HCT116 (cell line): ENCODE data around the gene TMEM86A. TPM values are rescaled to one million over a fixed set of nuclear protein-coding genes. Genes with fewer than 3 reads are reported as not detected.
A peak's percentile ranks its signal among the peaks of the same experiment; 100 is the strongest.

Experiments used
- ATAC-seq: fragments of 200-7000 bp; cut with Tn5 transposase; 2 replicates; pipeline ENCODE4 v1.9.1; 2020; ENCODE audit warnings: mild to moderate bottlenecking, moderate library complexity
- BruUV-seq: library from RNA; stranded (reverse); fragments of 400-500 nt; replicated peaks from 2 replicates; lab custom pipeline; 2021; lab: Mats Ljungman, UMichigan
- CTCF ChIA-PET: fragments of 300-600 bp; sonication (Branson Sonifier 250); formaldehyde crosslinking; loops from one replicate; lab custom pipeline; 2021; ENCODE audit warnings: antibody characterized with exemption; lab: Charles Lee
- POLR2A ChIA-PET: fragments of 300-600, 350-600 bp; sonication (Branson Sonifier 250); formaldehyde crosslinking; loops from one replicate; lab custom pipeline; 2021; ENCODE audit warnings: antibody characterized with exemption; lab: Charles Lee
- RAD21 ChIA-PET, 2 experiments: fragments of 300-600 bp; sonication (Branson Sonifier 250); formaldehyde crosslinking; loops; one replicate each; lab custom pipeline; 2023; ENCODE audit warnings: low total read pairs in 2 of 2; ENCODE audit not compliant: uncharacterized antibody in 2 of 2, unreplicated experiment in 2 of 2, low non-redundant PET in 1 of 2; lab: Charles Lee
- DNase-seq: peaks from one replicate; pipeline ENCODE4 v3.0.0-alpha.2; 2010; ENCODE audit warnings: low read depth, low spot score
- H2AFZ ChIP-seq: fragments of 200-600 bp; shearing (Covaris generic), sonication (generic); 2 replicates; pipeline ENCODE4 v1.6.1; 2017; ENCODE audit warnings: low read depth, mixed run types, mixed read lengths, antibody characterized with exemption, low read length; ENCODE audit not compliant: poor library complexity, severe bottlenecking
- H3K27ac ChIP-seq: 2 replicates; pipeline ENCODE4 v1.5.1; 2012; ENCODE audit warnings: low read depth, low read length
- H3K27me3 ChIP-seq: fragments of 200-600 bp; sonication (generic); 2 replicates; pipeline ENCODE4 v1.6.1; 2016; ENCODE audit warnings: mixed run types, low read length, mixed read lengths; ENCODE audit not compliant: insufficient read depth
- H3K36me3 ChIP-seq, 2 experiments: fragments of 200-500 bp in 1 of 2; fragments of 200-600 bp in 1 of 2; sonication (Bioruptor generic) in 1 of 2; sonication (generic) in 1 of 2; 2 replicates each; pipeline versions ENCODE4 v1.5.1 to v1.6.1; 2014 to 2016; ENCODE audit warnings: low read length in 2 of 2, inconsistent platforms in 1 of 2, mixed read lengths in 1 of 2, mixed run types in 1 of 2; ENCODE audit not compliant: insufficient read depth in 2 of 2, control insufficient read depth in 1 of 2
- H3K4me1 ChIP-seq, 2 experiments: fragments of 200-600 bp in 1 of 2; sonication (generic) in 1 of 2; 2 replicates each; pipeline versions ENCODE4 v1.5.1 to v1.6.1; 2012 to 2017; ENCODE audit warnings: low read length in 2 of 2, inconsistent platforms in 1 of 2, mild to moderate bottlenecking in 1 of 2, mixed read lengths in 1 of 2, mixed run types in 1 of 2, moderate library complexity in 1 of 2; ENCODE audit not compliant: insufficient read depth in 2 of 2, control insufficient read depth in 1 of 2
- H3K4me2 ChIP-seq: fragments of 200-600 bp; sonication (generic); 2 replicates; pipeline ENCODE4 v1.6.1; 2017; ENCODE audit warnings: mixed run types, low read length, mixed read lengths
- H3K4me3 ChIP-seq, 2 experiments: fragments of 200-600 bp in 1 of 2; sonication (generic) in 1 of 2; replicated peaks in 1 of 2; 2 replicates each; pipeline ENCODE4 v1.5.1; 2011 to 2016; ENCODE audit warnings: low read length in 2 of 2, control low read depth in 1 of 2, low read depth in 1 of 2, mild to moderate bottlenecking in 1 of 2, mixed read lengths in 1 of 2, mixed run types in 1 of 2
- H3K79me2 ChIP-seq: fragments of 200-600 bp; sonication (generic); 2 replicates; pipeline ENCODE4 v1.6.1; 2017; ENCODE audit warnings: mild to moderate bottlenecking, mixed run types, low read length, moderate library complexity, mixed read lengths; ENCODE audit not compliant: insufficient read depth
- H3K9ac ChIP-seq: fragments of 200-600 bp; sonication (generic); 2 replicates; pipeline ENCODE4 v1.6.1; 2016; ENCODE audit warnings: low read length, mixed read lengths
- H3K9me2 ChIP-seq: fragments of 200-600 bp; sonication (generic), shearing (Covaris generic); 2 replicates; pipeline ENCODE4 v1.6.1; 2017; ENCODE audit warnings: mixed run types, mild to moderate bottlenecking, moderate library complexity; ENCODE audit not compliant: insufficient read depth
- H3K9me3 ChIP-seq, 2 experiments: fragments of 200-500 bp in 1 of 2; fragments of 200-600 bp in 1 of 2; sonication (Bioruptor generic) in 1 of 2; sonication (generic) in 1 of 2; 2 replicates each; pipeline ENCODE4 v1.6.1; 2014 to 2017; ENCODE audit warnings: low read length in 2 of 2, mixed read lengths in 2 of 2, inconsistent platforms in 1 of 2, low read depth in 1 of 2, mild to moderate bottlenecking in 1 of 2, mixed run types in 1 of 2, moderate library complexity in 1 of 2; ENCODE audit not compliant: control insufficient read depth in 1 of 2, insufficient read depth in 1 of 2
- H4K20me1 ChIP-seq: fragments of 200-600 bp; sonication (generic), shearing (Covaris generic); 2 replicates; pipeline ENCODE4 v1.6.1; 2017; ENCODE audit warnings: mixed run types, mild to moderate bottlenecking, moderate library complexity; ENCODE audit not compliant: insufficient read depth
- CEBPB ChIP-seq: IDR thresholded peaks from 2 replicates; pipeline ENCODE4 v1.6.1; 2012; ENCODE audit warnings: low read depth
- CTCF ChIP-seq, 3 experiments: fragments of 200-600 bp in 1 of 3; sonication (generic) in 1 of 3; IDR thresholded peaks in 2 of 3; conservative IDR thresholded peaks in 1 of 3; 2 replicates each; pipeline ENCODE4 v1.5.1; 2012 to 2017; ENCODE audit warnings: low read depth in 2 of 3, low read length in 2 of 3, antibody characterized with exemption in 1 of 3, borderline replicate concordance in 1 of 3, control low read depth in 1 of 3, mild to moderate bottlenecking in 1 of 3, mixed read lengths in 1 of 3, mixed run types in 1 of 3, moderate library complexity in 1 of 3; ENCODE audit not compliant: insufficient read depth in 1 of 3
- EGR1 ChIP-seq: IDR thresholded peaks from 2 replicates; pipeline ENCODE4 v1.6.1; 2012; ENCODE audit warnings: low read depth
- EZH2phosphoT487 ChIP-seq: fragments of 200-600 bp; IDR thresholded peaks from 2 replicates; pipeline ENCODE4 v1.6.1; 2018; ENCODE audit warnings: antibody characterized with exemption, borderline replicate concordance
- FOSL1 ChIP-seq: IDR thresholded peaks from 2 replicates; pipeline ENCODE4 v1.6.1; 2012; ENCODE audit warnings: low read depth
- POLR2A ChIP-seq: IDR thresholded peaks from 2 replicates; pipeline ENCODE4 v1.7.0; 2011; ENCODE audit warnings: borderline replicate concordance; ENCODE audit not compliant: insufficient read depth, insufficient read length; ENCODE audit errors: extremely low read depth
- POLR2AphosphoS5 ChIP-seq: IDR thresholded peaks from 2 replicates; pipeline ENCODE4 v1.6.1; 2011; ENCODE audit warnings: mild to moderate bottlenecking, low read depth, low read length, moderate library complexity
- RAD21 ChIP-seq: IDR thresholded peaks from 2 replicates; pipeline ENCODE4 v1.6.1; 2012; ENCODE audit warnings: low read depth, mild to moderate bottlenecking
- REST ChIP-seq: IDR thresholded peaks from 2 replicates; pipeline ENCODE4 v1.6.1; 2012; ENCODE audit warnings: low read depth
- TCF7L2 ChIP-seq: IDR thresholded peaks from 2 replicates; pipeline ENCODE4 v1.7.0; 2011; ENCODE audit warnings: borderline replicate concordance, inconsistent platforms; ENCODE audit not compliant: insufficient read depth, insufficient read length; ENCODE audit errors: extremely low read depth
- YY1 ChIP-seq: IDR thresholded peaks from 2 replicates; pipeline ENCODE4 v1.6.1; 2011; ENCODE audit warnings: low read length, low read depth, moderate library complexity, mild to moderate bottlenecking; ENCODE audit not compliant: insufficient replicate concordance; ENCODE audit errors: extremely low read depth
- ZBTB33 ChIP-seq: IDR thresholded peaks from 2 replicates; pipeline ENCODE4 v1.6.1; 2011; ENCODE audit warnings: mild to moderate bottlenecking, low read length, moderate library complexity; ENCODE audit not compliant: insufficient replicate concordance; ENCODE audit errors: extremely low read depth
- ZFX ChIP-seq: fragments of 450-650 bp; IDR thresholded peaks from 2 replicates; pipeline ENCODE4 v1.6.1; 2017
- intact Hi-C: fragments of 100-400 bp; cut with micrococcal nuclease; formaldehyde crosslinking; loops from 2 replicates; pipeline ENCODE4 v1.10.0; 2022
- total RNA-seq: library from RNA; stranded (reverse); gene quantifications from one replicate; pipeline ENCODE4 v1.2.1, GENCODE V29; 2021; ENCODE audit not compliant: unreplicated experiment

Gene TMEM86A
- total RNA-seq, 1 experiment from 2014 or later = 2.0 TPM

GRCh38 chr11:18699269-18699596, 654 bp downstream of the TMEM86A start:
- TF ChIP-seq POLR2AphosphoS5 (no peak), RAD21 (no peak), TCF7L2 (no peak), EZH2phosphoT487 (no peak), CTCF (IDR thresholded peaks at IDR 0.05 in 2 of 3, conservative IDR thresholded peaks at IDR 0.05 in 1 of 3; ENCODE audit: borderline replicate concordance in 1 of 3, insufficient read depth in 1 of 3, low read depth in 2 of 3, low read length in 2 of 3) (no peak), CEBPB (no peak), EGR1 (no peak; the same call in 1 of the 2 replicates), REST (no peak), FOSL1 (no peak), POLR2A (no peak), ZBTB33 (no peak), YY1 (no peak), ZFX (no peak)
- TF ChIP-seq, all 23 proteins: peak for 0
- RAD21 ChIA-PET = no interaction called here
- Histone ChIP-seq H3K9me2 (no peaks in the 10 kb centered on the region), H3K9me3 (no peaks in the 10 kb centered on the region), H3K4me3 (peak overlapping the region; percentile 47 to 65), H3K36me3 (no peaks in the 10 kb centered on the region), H2AFZ (no peak overlapping the region), H4K20me1 (no peaks in the 10 kb centered on the region), H3K27ac (no peak overlapping the region; the same call in 1 of the 2 replicates), H3K9ac (peak overlapping the region; percentile 63), H3K4me1 (peaks cover 19 to 25% of the 10 kb centered on the region in 2 experiments), H3K79me2 (no peaks in the 10 kb centered on the region), H3K4me2 (peak overlapping the region; percentile 94), H3K27me3 (no peaks in the 10 kb centered on the region)
- CTCF ChIA-PET = interaction anchor here (1.3 kb wide), 1 partner anchor 23 kb away, joined by 3 read pairs; no protein-coding TSS in a partner anchor
- intact Hi-C loops = no loop called here
- no peak for ATAC-seq
- DNase-seq = no peak
- POLR2A ChIA-PET = no interaction called here
- BruUV-seq = TSS peak; percentile 47
